ENCODE results near the gene ARID5B. TPM values are rescaled to one million over a fixed set of nuclear protein-coding genes. Genes with fewer than 3 reads are reported as not detected.

Gene ARID5B
- polyA plus RNA-seq, 1 donor from 2014 or later: 2.1 TPM

DNA sequence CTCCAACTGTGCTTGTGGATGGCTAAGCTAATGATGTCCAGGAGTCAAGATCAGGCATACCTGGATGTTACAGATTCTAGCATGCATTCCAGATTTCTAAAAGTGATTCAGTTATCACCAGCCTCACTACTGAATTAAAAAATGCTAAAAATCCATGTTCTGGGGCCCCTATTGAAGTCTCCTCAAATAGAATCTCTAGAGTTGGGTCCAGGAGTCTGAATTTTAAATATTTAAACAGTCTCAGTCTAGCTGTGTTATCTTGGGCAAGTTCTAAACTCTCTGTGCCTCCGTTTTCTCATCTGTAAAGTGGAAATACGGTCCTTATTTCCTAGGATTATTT lies 5.0 kb downstream of the ARID5B start:
- no peak overlapping the region for H3K9ac ChIP-seq (ENCODE audit: low read length)

DNA sequence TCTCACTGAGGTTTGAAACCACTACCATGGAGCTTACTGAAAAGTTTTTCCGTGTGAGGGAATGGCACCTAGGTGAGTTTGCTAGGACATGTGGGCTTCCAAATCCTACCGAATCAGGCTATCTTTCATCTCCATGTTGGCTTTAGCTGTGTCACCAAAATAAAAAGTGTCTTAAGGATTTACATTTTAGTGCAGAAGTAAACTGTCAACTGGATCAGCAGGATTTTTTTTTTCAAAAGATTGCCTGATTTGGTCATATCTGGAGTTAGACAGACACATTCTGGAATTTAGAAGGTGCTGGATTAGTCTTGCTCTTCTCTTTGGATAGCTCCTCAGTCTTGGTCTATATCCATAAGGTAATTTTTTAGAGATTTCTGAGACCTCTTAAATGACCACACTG lies 5.5 kb downstream of the ARID5B start:
- no peaks in the 10 kb centered on the region for H3K27me3 ChIP-seq (ENCODE audit: insufficient read depth, low read depth, low read length)
- no peaks in the 10 kb centered on the region for H3K36me3 ChIP-seq (ENCODE audit: insufficient read depth, low read length)
- H3K9ac ChIP-seq (ENCODE audit: low read length): no peak overlapping the region
- no peak overlapping the region for H2AFZ ChIP-seq (ENCODE audit: low read depth, low read length)
- H3K9me3 ChIP-seq (ENCODE audit: low read length): no peaks in the 10 kb centered on the region
- no peaks in the 10 kb centered on the region for H3K9me2 ChIP-seq (ENCODE audit: insufficient read depth, low read length)
- H4K20me1 ChIP-seq (ENCODE audit: insufficient read depth): no peaks in the 10 kb centered on the region
- H3K79me2 ChIP-seq (replicated peaks; ENCODE audit: insufficient read depth, low read length): no peaks in the 10 kb centered on the region
- H3K4me3 ChIP-seq (ENCODE audit: low read length): no peak overlapping the region
- H3F3A ChIP-seq (ENCODE audit: insufficient read depth, low read length, poor library complexity, severe bottlenecking): peaks cover under 1% of the 10 kb centered on the region
- TF ChIP-seq EZH2 (IDR thresholded peaks at IDR 0.05; ENCODE audit: borderline replicate concordance, insufficient read depth, low read length, poor library complexity, severe bottlenecking): no peak
- no peak for TF ChIP-seq RAD21 (conservative IDR thresholded peaks at IDR 0.05)
- TF ChIP-seq CTCF (IDR thresholded peaks at IDR 0.05; ENCODE audit: poor library complexity, severe bottlenecking): no peak
- TF ChIP-seq, protein P1, sequence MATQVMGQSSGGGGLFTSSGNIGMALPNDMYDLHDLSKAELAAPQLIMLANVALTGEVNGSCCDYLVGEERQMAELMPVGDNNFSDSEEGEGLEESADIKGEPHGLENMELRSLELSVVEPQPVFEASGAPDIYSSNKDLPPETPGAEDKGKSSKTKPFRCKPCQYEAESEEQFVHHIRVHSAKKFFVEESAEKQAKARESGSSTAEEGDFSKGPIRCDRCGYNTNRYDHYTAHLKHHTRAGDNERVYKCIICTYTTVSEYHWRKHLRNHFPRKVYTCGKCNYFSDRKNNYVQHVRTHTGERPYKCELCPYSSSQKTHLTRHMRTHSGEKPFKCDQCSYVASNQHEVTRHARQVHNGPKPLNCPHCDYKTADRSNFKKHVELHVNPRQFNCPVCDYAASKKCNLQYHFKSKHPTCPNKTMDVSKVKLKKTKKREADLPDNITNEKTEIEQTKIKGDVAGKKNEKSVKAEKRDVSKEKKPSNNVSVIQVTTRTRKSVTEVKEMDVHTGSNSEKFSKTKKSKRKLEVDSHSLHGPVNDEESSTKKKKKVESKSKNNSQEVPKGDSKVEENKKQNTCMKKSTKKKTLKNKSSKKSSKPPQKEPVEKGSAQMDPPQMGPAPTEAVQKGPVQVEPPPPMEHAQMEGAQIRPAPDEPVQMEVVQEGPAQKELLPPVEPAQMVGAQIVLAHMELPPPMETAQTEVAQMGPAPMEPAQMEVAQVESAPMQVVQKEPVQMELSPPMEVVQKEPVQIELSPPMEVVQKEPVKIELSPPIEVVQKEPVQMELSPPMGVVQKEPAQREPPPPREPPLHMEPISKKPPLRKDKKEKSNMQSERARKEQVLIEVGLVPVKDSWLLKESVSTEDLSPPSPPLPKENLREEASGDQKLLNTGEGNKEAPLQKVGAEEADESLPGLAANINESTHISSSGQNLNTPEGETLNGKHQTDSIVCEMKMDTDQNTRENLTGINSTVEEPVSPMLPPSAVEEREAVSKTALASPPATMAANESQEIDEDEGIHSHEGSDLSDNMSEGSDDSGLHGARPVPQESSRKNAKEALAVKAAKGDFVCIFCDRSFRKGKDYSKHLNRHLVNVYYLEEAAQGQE (IDR thresholded peaks at IDR 0.05; ENCODE audit: borderline replicate concordance): no peak
- TF ChIP-seq POLR2AphosphoS5 (IDR thresholded peaks at IDR 0.05): no peak
- no peak for TF ChIP-seq TAF1 (IDR thresholded peaks at IDR 0.05; ENCODE audit: low read depth)
- H3K27ac ChIP-seq (ENCODE audit: low read length): no peak overlapping the region
- H3K4me2 ChIP-seq (ENCODE audit: low read length): no peak overlapping the region

More for the DNA sequence above, 5.0 kb downstream of the ARID5B start:
- H3K4me3 ChIP-seq (ENCODE audit: low read length): no peak overlapping the region
- H4K20me1 ChIP-seq (ENCODE audit: insufficient read depth): no peaks in the 10 kb centered on the region
- H3K79me2 ChIP-seq (replicated peaks; ENCODE audit: insufficient read depth, low read length): no peaks in the 10 kb centered on the region
- no peaks in the 10 kb centered on the region for H3K9me2 ChIP-seq (ENCODE audit: insufficient read depth, low read length)
- TF ChIP-seq SMC3 (conservative IDR thresholded peaks at IDR 0.05; ENCODE audit: poor library complexity) (no peak), MXI1 (conservative IDR thresholded peaks at IDR 0.05; ENCODE audit: poor library complexity, severe bottlenecking) (no peak)
- peaks cover 3% of the 10 kb centered on the region for H3F3A ChIP-seq (ENCODE audit: insufficient read depth, low read length, poor library complexity, severe bottlenecking)
- no peak overlapping the region for H3K4me2 ChIP-seq (ENCODE audit: low read length)
- H3K36me3 ChIP-seq (ENCODE audit: insufficient read depth, low read length): no peaks in the 10 kb centered on the region
- no peak overlapping the region for H3K27ac ChIP-seq (ENCODE audit: low read length)
- H3K27me3 ChIP-seq (ENCODE audit: insufficient read depth, low read depth, low read length): no peaks in the 10 kb centered on the region
- no peaks in the 10 kb centered on the region for H3K9me3 ChIP-seq (ENCODE audit: low read length)
- H2AFZ ChIP-seq (ENCODE audit: low read depth, low read length): no peak overlapping the region

- no peak overlapping the region for H3K27ac ChIP-seq (ENCODE audit: low read length)
These were observed 6.1 kb downstream of the ARID5B start for GRCh38 chr10:61907587-61907986.

More at GRCh38 chr10:61907587-61907986, 6.1 kb downstream of the ARID5B start:
- no peaks in the 10 kb centered on the region for H3K79me2 ChIP-seq (replicated peaks; ENCODE audit: insufficient read depth, low read length)
- H3K36me3 ChIP-seq (ENCODE audit: insufficient read depth, low read length): no peaks in the 10 kb centered on the region
- TF ChIP-seq, protein P1 (IDR thresholded peaks at IDR 0.05; ENCODE audit: borderline replicate concordance): no peak
- TF ChIP-seq EP300 (conservative IDR thresholded peaks at IDR 0.05; ENCODE audit: poor library complexity, severe bottlenecking) (no peak), POLR2AphosphoS5 (IDR thresholded peaks at IDR 0.05) (no peak), TAF1 (IDR thresholded peaks at IDR 0.05; ENCODE audit: low read depth) (no peak), SMC3 (conservative IDR thresholded peaks at IDR 0.05; ENCODE audit: poor library complexity) (no peak), MXI1 (conservative IDR thresholded peaks at IDR 0.05; ENCODE audit: poor library complexity, severe bottlenecking) (no peak), RAD21 (conservative IDR thresholded peaks at IDR 0.05) (no peak)
- H3K9me3 ChIP-seq (ENCODE audit: low read length): no peaks in the 10 kb centered on the region
- no peaks in the 10 kb centered on the region for H3F3A ChIP-seq (ENCODE audit: insufficient read depth, low read length, poor library complexity, severe bottlenecking)
- H2AFZ ChIP-seq (ENCODE audit: low read depth, low read length): no peak overlapping the region
- no peaks in the 10 kb centered on the region for H3K27me3 ChIP-seq (ENCODE audit: insufficient read depth, low read depth, low read length)
- no peak overlapping the region for H3K4me3 ChIP-seq (ENCODE audit: low read length)
- H3K9ac ChIP-seq (ENCODE audit: low read length): no peak overlapping the region
- H3K4me2 ChIP-seq (ENCODE audit: low read length): no peak overlapping the region
- H4K20me1 ChIP-seq (ENCODE audit: insufficient read depth): no peaks in the 10 kb centered on the region
- H3K9me2 ChIP-seq (ENCODE audit: insufficient read depth, low read length): no peaks in the 10 kb centered on the region

Measured in neural cell (in vitro differentiated cells).